GM19043 (cell line): Measurements from ENCODE around the gene PCSK6.
A peak's percentile ranks its signal among the peaks of the same experiment; 100 is the strongest.

ENCODE experiments used
- ATAC-seq: cut with Tn5 transposase; IDR thresholded peaks from one replicate; pipeline ENCODE4 v1.9.1; 2021; ENCODE audit warnings: low read depth; ENCODE audit not compliant: unreplicated experiment

Gene PCSK6

DNA sequence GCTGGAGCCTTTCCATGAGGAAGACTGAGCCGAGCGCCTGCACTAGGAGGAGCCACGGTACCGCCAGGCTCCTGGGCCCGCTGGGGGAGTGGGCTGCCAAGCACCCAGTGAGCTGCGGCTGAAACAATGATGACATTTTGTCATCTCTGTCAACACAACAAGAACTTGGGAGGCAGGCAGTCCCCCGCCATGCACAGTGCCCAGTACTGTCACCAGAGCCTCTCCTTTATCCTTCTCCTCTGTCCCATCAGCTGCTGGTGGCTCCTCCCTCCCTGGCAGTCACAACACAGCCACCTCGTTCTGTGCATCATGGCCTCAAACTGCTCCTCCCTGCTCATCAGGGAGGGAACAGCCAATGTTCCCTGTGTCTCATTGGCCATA, 34.0 kb upstream of the PCSK6 start:
- no peak for ATAC-seq

DNA sequence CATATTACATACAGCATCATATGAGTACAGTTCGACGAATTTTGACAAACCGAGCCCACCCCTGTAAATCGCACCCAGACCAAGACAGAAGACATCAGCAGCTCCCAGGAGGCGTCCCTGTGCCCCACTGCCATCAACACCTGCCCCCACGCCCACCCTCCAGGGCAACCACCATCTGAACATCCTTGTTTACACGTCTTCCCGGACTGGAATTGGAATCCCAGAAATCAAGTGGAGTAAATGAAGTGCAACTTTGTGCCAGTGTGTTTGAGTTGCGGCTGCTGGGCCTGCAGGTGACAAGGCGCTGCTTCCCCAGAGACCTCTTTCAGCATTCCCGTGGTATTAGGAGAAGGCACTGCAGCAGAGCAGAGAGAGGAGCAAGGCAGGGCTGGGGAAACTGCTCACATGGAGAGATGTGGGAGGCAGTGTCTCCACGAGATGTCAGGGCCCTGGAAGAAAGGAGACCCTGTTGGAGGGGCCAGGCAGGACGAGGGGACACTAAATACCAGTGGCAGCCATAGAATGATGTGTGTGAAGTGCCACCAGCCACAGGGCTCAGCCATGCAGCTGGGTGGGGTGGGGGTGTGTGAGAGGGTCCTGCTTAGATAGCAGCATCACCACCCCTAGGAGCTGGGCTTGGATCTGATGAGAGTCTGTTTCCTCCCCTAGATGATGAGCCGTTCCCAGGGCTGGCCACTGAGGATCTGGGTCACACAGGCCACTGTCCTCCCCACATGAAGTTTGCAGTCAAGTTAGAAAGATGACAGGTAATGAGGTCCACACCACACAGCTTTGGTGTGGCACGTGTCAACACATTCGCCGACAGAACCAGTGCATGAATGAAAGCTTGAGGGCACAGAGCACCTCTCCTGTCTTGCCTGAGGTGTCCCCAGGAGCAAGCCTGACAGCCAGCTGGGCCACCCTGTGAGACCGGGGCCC, 33.4 kb upstream of the PCSK6 start:
- no peak for ATAC-seq

DNA sequence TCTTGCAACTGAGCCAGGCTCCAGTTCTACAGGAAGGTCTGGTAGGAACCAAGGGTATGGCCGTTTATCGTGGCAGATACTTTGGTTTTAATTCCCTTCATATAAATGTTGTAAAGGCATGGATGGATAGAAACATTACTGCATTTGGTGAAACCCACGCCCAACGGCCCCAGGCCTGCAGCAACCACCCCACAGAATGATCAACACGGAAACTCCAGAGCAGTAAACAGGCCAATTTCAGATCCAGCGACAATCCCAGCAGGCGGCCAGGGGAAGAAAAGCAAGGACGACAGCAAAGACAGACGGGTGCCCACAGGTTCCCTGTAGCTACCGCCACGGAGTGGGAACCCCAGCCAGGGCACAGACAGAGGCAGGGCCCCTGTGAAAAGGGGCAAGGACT, 32.6 kb upstream of the PCSK6 start:
- no peak for ATAC-seq

DNA sequence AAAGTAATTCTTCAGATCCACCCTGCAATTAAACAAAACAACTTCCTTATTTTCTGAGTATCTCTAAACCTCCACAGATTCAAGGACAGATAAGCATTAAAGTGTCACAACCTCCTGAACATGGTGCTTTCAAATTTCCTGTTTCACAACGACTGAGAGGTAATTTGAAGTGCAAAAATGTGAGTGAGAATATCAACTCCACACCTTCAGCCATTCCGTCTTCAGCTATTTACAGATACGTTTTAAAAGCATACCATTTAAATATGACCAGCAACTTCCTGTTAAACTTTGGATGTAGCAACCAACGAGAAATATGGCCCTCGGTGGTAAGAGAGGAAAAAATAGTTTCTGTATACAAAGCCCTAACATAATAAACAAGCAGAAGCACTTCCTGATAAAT, 32.1 kb upstream of the PCSK6 start:
- no peak for ATAC-seq

DNA sequence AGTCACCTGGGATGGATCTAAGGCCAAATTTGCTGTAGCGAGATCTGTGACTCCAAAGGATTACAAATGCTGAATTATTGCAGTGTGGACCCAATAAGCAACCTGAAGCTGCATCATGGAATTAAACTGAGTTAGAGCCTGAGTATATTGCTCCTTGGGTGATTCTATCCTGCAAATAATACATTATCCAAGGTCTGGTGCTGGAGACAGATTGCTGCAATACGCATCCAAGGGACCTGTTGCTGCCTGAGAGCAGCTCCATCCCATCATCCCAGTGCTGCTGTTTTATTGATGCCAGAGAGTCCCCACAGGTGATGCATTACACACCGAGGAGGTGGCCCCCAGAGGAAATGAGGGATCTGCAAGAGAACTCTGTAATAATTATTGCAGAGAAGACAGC, 31.6 kb upstream of the PCSK6 start:
- no peak for ATAC-seq

DNA sequence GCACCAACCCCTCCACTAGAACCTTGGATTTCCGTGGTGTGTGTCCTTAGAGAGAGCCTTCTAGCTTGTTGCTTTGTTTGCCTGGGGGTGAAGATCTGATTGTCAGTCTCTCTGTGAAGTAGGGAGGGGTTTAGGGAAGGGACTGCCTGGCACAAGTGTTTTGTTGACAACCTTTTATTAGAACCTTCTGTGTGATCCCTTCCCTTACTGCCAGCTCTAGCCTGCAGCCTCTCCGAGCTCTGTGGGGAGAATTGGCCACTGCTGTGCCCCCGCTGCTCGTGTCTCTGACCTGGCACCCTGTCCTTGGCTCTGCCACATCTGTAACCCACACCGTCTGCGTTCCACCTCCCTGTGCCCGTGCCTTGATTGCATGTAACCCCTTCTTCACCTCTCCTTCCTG, 30.9 kb upstream of the PCSK6 start:
- ATAC-seq, result no peak

DNA sequence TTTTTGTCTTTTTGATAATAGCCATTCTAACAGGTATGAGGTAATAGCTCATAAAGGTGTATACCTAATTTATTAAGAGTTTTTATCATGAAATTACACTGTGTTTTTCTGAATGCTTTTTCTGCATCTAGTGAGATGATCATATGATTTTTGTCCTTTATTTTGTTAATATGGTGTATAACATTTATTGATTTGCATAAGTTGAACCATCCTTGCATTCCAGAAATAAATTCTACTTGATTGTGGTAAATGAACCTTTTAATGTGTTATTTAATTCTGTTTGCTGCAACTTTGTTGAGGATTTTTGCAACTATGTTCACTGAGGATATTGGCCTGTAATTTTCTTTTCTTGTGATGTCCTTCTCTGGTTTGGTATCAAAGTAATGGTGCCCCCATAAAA, 28.0 kb upstream of the PCSK6 start:
- no peak for ATAC-seq

DNA sequence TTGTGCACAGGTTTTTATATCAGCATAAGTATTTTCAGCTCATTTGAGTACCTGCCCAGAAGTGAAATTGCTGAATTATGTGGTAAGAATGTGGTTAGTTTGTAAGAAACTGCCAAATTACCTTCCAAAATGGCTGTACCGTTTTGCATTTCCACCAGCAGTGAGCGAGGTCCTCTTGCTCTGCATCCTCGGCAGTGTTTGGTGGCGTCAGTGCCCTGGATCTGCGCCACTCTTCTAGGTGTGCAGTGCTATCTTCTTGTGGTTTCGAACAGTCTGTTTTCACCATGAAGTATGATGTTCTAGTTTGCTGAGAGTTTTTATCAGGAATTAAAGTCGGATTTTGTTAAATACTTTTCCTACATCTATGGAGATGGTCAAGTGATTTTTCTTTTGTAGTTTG, 24.8 kb upstream of the PCSK6 start:
- no peak for ATAC-seq

DNA sequence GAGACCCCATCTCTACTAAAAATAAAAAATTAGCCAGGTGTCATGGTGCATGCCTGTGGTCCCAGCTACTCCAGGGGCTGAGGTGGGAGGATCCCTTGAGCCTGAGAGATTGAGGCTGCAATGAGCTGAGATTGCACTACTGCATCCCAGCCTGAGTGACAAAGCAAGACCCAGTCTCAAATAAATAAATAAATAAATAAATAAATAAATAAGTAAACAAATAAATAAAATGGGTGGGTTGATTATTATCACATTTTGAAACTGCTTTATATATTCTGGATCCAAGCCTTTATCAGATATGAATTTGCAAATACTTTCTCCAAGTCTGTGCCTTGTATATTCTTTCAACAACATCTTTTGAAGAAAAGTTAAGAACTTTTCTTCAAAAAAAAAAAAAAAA, 22.2 kb upstream of the PCSK6 start:
- no peak for ATAC-seq

DNA sequence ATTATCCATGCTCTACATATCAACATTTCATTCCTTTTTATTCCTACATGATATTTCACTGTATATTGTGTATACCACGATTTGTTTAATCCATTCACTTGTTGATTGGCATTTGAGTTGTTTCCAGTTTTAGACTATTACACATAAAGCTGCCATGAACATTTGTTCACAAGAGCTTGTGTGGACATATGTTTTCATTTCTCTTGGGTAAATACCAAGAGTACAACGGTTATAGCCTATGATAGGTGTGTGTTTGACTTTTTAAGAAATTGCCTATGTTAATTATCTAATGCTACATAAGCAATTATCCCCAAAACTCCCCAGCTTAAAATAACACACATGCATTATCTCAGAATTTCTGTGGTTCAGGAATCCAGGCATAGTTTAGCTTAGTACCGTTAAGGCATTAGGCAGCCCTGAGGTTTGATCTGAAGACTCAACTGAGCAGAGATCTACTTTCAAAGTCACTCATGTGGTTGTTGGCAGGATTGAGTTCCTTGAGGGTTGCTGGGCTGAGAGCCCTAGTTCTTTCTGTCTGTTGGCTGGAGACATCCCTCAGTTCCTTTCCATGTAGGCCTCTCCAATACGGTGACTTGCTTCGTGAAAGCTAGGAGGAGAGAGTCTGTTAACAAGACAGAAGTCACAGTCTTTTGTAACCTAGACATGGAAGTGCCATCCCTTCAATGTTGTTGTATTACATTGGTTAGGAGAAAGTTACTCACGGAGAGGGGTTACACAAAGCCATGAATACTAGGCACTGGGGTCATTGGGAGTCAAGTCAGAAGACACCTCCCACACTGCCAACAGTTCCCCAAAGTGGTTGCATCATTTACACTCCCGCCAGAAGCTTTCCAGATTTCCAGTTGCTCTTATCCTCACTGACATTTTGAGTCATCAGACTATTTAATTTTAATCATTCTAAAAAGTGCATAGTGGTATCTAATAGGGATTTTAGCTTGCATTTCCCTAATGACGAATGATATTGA, 21.0 kb upstream of the PCSK6 start:
- no peak for ATAC-seq

DNA sequence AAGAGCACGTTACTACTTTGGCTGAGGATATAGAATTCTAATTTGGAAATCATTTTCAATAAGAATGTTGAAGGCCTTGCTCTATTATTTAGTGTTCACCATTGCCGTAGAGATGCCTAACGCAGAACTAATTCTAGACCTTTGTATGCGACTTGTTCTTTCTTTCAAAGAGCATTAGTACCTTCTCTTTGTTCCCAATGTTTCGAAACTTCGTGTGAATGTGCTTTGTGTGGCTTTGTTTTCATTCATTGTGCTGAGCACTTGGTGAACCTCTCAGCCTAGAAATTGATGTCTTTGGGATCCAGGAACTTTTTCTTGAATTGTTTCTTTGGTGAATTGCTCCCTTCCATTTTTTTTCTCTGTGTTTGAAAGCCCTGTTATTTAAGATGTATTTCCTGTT, 19.8 kb upstream of the PCSK6 start:
- ATAC-seq, result no peak

DNA sequence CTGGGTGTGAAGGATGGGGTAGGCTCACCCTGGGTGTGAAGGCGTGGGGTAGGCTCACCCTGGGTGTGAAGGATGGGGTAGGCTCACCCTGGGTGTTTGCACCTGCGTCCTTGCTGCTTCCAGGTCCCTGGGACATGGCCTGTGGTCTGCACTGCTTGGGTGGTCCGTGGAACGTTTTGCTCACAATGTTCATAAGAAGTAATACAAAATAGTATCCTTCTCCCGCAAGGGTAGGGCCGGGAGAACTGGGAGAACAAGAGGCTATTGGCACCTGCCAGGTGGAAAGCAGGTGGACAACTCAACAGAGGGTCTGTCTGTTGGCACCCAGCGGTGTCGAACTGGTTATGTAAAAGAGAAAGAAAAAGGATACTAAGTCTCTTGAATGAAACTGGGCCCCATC, 17.0 kb upstream of the PCSK6 start:
- no peak for ATAC-seq

DNA sequence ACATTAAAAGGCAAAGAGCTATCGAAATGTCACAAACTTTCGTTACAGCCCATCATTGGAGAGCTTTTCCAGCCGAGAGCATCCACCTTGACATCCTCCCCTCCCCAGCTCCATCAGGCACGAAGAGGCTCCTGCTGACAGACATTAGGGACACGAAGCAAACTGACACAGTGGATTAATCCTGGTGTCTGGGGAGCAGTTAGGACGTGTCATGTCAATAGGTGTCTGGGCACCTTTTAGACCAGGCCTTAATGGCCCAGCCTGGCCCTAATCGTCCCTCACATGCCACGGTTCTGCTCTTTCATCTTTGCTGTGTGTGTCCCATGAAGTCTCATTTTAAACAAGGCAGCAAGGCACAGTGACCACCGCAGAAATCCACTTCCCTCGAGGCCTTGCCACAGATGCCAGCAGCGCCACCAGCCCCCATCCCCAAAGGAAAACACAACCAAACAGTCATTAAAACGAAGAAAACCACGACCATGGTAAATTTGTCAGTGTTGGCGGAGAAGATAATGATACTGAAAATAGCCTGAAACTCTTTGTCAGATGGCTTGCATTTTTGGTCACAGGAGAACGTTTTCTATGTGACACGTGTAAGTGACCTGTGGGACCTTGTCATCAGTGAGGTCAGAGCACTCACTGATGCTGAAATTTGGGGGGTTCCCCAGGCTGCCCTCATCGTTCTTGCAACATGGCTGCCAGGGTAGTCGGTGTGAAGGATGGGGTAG, 16.3 kb upstream of the PCSK6 start:
- ATAC-seq, result no peak

DNA sequence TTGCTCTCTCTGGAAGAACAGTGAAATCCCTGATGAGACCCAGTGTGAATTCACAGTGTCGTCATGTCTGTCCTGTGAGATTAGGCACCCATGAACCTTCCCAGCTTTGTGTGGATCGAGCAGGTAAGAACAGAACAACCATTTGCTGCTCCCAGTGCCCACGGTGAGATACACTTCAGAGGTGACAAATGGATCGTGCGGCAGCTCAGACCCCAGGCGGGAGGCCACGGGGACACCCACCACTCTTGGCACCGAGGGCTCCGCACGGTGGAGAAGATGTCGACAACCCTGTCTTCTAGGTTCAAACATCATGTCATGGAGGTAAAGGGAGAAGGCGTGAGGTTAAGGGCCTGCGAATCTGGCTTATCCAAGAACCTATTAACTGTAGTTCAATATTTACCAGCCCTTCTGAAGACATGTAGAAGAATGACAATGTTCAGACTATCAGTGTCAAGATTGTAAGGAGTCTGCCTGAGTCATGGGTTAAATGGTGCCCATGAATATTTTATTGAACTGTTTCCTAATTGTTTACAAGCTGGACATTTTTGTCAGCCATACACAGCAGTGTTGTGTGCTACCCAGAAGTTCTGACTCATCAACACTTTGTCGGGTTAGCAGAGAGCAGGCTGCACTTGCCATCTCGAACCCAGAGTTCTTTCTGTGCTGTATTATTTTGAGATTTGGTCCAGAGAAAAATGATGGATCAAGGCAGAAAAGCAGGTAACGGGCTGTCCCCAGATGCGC, 15.5 kb upstream of the PCSK6 start:
- no peak for ATAC-seq

DNA sequence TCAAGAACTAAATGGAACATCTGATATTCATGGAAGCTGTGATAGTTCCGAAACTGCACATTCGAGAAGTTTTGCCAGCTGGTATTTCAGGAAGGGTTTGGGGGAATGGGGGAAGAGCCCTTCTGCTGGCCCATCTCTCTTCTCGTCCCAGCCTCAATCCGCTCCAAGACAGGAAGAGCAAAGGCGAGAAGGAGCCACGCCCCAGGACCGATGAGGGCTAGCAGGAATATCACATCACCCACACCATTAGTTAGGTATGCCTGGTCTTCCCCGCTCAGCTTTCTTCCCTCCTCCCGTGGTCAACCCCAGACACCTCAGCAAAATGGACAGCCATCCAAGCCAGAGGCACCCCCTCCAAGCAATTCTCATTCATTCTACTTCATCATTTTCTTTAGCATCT, 14.9 kb upstream of the PCSK6 start:
- ATAC-seq, result no peak

DNA sequence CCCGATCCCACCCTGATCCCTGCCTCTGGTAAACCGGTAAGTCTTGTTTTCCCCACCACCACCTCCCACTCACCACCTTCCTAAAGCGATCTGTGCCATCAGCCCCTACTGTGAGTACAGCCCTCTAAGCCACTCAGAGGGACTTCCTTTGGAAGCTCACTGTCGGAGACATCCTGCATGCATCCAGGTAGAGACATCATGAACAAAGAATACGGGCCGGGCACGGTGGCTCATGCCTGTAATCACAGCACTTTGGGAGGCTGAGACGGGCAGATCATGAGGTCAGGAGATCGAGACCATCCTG, 13.7 kb upstream of the PCSK6 start:
- ATAC-seq, result no peak

DNA sequence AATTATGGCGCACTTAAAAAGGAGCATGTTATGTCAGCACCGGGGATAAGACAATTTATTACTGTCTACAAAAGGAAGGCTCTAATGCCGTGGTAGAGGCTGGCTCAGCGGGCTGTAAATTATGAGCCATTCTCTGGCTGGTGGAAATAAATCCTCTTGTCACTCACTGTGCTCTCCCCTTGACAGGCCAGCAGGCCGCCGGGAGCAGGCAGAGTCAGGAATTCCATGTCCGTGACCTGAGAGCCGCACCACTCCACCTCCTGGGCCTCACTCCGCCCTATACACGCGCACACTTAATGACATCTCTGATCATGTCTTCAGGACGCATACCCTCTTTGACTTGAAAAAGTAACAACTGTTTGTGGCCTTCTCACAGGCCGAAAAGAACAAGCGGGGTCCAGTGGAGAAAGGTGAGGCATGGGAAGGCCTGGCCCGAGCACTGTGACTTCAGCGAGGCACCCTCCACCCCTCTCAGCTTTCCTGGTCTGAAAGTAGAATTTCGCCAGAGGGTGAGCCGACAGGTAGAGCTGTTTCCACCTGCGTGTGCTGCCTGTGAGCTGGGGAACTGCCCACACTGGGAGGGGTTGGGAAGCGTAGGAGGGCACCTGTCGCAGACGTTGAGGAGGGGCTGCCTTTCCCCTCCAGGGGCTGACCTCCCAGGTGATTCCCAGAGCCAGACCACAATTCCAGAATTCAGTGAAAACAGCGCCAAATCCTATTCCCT, 13.2 kb upstream of the PCSK6 start:
- ATAC-seq, result no peak

DNA sequence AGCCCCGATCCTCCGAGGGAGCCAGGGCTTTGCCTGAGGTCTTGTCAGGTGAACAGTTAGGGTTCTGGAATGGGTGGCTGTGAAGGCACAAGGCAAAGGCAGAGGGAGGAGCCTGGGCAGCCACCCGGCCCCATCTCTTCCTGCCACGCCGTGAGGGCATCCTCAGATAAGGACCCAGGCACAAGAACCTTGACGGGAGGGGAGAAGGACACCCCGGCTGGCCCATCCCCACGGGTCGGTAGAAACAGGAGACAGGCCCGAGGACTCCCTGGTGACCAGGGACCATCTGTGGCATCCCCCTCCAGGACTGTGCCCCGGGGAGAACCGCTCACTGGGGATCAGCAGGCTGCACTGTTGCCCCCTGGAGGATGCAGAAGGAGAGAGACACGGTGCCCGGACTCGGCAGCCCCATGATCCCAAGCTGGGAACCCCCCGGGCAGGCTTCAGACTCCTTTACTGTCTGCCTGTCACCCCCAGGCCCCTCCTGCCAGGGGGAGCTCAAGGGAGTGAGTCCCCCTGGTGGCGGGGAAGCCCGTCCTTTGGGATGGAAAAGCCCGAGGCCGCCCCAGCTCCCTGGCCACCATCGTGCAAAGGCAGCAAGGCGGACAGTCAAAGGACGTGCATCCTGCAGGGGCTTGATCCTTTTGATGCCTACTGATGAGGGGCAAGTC, 12.3 kb upstream of the PCSK6 start:
- peak; percentile 45 for ATAC-seq

DNA sequence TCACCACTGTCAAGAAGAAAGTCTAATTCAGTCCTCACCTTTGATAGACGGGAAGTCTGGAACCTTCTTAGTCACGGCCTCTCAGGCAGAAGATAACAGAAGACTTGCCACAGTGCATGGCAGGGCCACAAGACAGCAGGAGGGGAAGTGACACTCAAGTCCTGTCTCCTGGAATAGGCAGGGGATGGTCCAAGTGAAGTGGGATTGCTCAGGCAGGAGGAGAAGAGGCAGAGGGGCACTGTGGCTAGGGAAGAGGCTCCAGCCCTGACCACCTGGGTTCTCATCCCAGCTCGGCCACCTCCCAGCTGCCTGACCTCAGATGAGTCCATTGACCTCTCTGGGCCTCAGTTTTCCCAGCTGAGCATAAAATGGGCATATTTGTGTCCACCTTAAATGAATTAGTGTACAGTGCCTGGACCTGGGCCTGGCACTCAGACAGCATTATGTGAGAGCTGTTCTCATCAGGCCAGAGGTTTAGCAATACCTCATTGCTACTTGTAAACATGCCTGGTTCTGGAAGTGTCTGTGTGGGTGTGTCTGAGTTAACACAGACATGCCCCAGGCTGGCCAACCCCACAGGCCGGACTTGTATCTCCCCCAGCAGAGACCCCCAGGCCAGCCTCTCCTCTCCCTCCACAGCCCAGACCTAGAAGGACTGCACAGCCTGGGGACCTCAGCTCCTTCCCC, 11.5 kb upstream of the PCSK6 start:
- ATAC-seq, result no peak
